Aorta (tissue), 5 donors: ENCODE results near the gene SLC22A1. TPM values are rescaled to one million over a fixed set of nuclear protein-coding genes. Genes with fewer than 3 reads are reported as not detected.
"Not testable (repeated sequence)": the region's sequence is repeated elsewhere in the genome, so short reads cannot be mapped to it uniquely, and the experiment has no call there.

Experiments
- ATAC-seq: fragments of 200-7000 bp; cut with Tn5 transposase; one replicate; pipeline ENCODE4 v1.9.1; 2022; ENCODE audit warnings: moderate library complexity; ENCODE audit not compliant: low FRiP score
- DNase-seq, 2 donors: peaks; one replicate each; pipeline ENCODE4 v3.0.0-alpha.2; 2020
- H3K27ac ChIP-seq, 2 donors: one replicate each; pipeline ENCODE4 v1.5.1; 2013; ENCODE audit warnings: low read length in 2 of 2, mild to moderate bottlenecking in 2 of 2, moderate library complexity in 2 of 2, control low read depth in 1 of 2, inconsistent platforms in 1 of 2, low read depth in 1 of 2
- H3K27me3 ChIP-seq, 2 donors: one replicate each; pipeline ENCODE4 v1.6.1; 2013; ENCODE audit warnings: control low read depth in 1 of 2, low read length in 1 of 2, mild to moderate bottlenecking in 1 of 2, moderate library complexity in 1 of 2; ENCODE audit not compliant: insufficient read depth in 2 of 2, control insufficient read depth in 1 of 2
- H3K36me3 ChIP-seq, 2 donors: one replicate each; pipeline ENCODE4 v1.6.1; 2013; ENCODE audit warnings: control low read depth in 1 of 2, low read length in 1 of 2, mild to moderate bottlenecking in 1 of 2; ENCODE audit not compliant: insufficient read depth in 2 of 2, control insufficient read depth in 1 of 2
- H3K4me1 ChIP-seq, 2 donors: one replicate each; pipeline ENCODE4 v1.6.1; 2013; ENCODE audit warnings: low read length in 2 of 2, control low read depth in 1 of 2, mild to moderate bottlenecking in 1 of 2, moderate library complexity in 1 of 2; ENCODE audit not compliant: insufficient read depth in 2 of 2, control insufficient read depth in 1 of 2
- H3K4me3 ChIP-seq, 2 donors: one replicate each; pipeline ENCODE4 v1.5.1; 2013; ENCODE audit warnings: low read length in 2 of 2, control low read depth in 1 of 2, mild to moderate bottlenecking in 1 of 2
- H3K9me3 ChIP-seq: one replicate; pipeline ENCODE4 v1.6.1; 2013; ENCODE audit warnings: mild to moderate bottlenecking, low read length; ENCODE audit not compliant: control insufficient read depth
- WGBS, 2 donors: extraction: QIAGEN DNeasy Blood & Tissue Kit; methylation state at CpG; one replicate each; pipeline ENCODE4 v1.1.7; 2013; 5-methylcytosine and 5-hydroxymethylcytosine counted together
- intact Hi-C, 2 donors: fragments of 100-400 bp; cut with DNase I; formaldehyde crosslinking; loops; one replicate each; pipeline versions ENCODE4 v1.14.2 to v1.15.0; 2022
- polyA plus RNA-seq, 2 donors: library from polyadenylated mRNA; stranded (reverse); fragments of 200-250 nt; gene quantifications; one replicate each; pipeline ENCODE4 v1.2.3, GENCODE V29; 2013
- total RNA-seq, 2 donors: library from RNA; stranded (reverse); fragmentation: NEBNext Ultra II Directional; extraction: Animal tissue kit (Norgen Biotek cat#: 25700); gene quantifications; one replicate each; pipeline ENCODE4 v1.2.1, GENCODE V29; 2021
- donor health status: healthy with polysubstance abuse.
- donor health status: Bipolar disorder and iron deficiency.
- donor health status: DM: no; HTN: no; CAD: no.
- donor health status: DM: no; HTN: no; CAD: no.
- donor health status: DM: yes; HTN: yes; CAD: no.

SLC22A1 gene
- total and polyA plus RNA-seq, 4 donors: 1.4 to 2.8 (median 2.5) TPM; not detected in 1

DNA sequence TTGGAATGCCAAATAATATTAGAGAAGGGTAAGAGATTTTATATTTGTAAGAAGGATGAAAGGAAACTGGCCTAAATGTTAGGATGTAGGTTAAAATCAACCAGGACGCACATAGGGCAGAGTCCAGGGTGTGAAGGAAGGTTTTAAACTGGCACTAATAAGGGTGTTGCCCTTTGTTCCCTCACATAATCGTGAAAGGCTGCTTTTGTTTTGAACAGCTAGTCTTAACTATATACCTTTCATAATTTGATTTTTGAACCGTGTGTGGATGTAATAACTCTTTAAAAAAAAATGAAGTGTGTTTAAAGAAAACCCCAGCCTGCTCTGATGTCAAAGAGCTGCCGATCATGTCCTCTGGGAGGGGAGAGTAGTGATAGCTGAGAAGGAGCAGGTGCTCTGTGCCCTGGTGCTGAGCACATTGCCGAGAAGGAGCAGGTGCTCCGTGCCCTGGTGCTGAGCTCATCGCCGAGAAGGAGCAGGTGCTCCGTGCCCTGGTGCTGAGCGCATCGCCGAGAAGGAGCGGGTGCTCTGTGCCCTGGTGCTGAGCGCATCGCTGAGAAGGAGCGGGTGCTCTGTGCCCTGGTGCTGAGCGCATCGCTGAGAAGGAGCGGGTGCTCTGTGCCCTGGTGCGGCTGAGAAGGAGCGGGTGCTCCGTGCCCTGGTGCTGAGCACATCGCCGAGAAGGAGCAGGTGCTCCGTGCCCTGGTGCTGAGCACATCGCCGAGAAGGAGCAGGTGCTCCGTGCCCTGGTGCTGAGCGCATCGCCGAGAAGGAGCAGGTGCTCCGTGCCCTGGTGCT lies 31.0 kb upstream of the SLC22A1 start:
- ATAC-seq, H3K27me3 ChIP-seq, H3K4me1 ChIP-seq, H3K27ac ChIP-seq, DNase-seq, H3K4me3 ChIP-seq, H3K36me3 ChIP-seq, H3K9me3 ChIP-seq, intact Hi-C loops: not testable (repeated sequence)
- WGBS, 2 donors: 95 to 96% methylated on average over 28 to 32 of the region's 32 CpGs

DNA sequence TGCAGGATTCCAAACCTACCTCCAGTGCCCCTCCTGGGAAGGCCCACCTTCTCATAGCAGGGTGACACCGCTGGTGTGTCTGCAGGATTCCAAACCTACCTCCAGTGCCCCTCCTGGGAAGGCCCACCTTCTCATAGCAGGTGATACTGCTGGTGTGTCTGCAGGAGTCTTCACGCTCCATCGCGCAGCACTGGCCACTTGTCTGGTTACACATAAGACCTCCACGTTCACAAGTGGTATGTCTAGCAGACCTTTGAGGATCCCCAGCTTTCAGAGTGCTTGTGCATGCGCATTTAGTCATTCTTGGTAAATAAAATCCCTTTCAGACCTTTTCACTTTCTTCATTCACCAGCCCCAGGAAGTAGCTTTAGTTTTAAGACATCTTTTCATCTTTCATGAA lies 29.4 kb upstream of the SLC22A1 start:
- H3K4me3 ChIP-seq, intact Hi-C loops, H3K27ac ChIP-seq, ATAC-seq, H3K4me1 ChIP-seq, H3K9me3 ChIP-seq, H3K36me3 ChIP-seq, H3K27me3 ChIP-seq, DNase-seq: not testable (repeated sequence)
- WGBS, 2 donors: 93 to 95% methylated on average over 6 of the region's 6 CpGs

DNA sequence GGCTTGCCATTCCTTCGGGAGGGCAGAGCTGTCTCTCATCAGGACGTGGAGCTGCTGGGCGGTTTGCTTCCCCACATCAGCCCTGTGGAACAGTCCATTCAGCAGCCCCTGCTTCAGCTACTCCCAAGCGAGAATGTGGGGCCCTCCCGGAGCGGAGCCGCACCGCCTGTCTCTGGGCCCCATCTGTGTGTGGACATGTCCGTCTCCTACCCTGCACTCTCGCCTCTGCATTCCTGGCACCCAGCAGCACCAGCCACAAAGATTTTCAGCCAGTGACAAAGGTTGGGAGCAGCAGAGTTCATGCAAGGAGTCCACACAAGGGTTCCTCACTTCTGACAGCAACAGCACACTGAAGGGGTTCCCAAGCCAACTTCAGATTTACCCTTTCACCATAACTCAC lies 29.0 kb upstream of the SLC22A1 start:
- H3K4me1 ChIP-seq: no peaks in the 10 kb centered on the region
- H3K36me3 ChIP-seq: peaks cover 4 to 8% of the 10 kb centered on the region in 2 donors
- H3K4me3 ChIP-seq: no peak overlapping the region
- ATAC-seq (no peak), DNase-seq (no peak)
- no peak overlapping the region for H3K27ac ChIP-seq
- intact Hi-C loops: no loop called here
- H3K27me3 ChIP-seq: no peaks in the 10 kb centered on the region
- 83 to 84% methylated on average over 10 of the region's 10 CpGs for WGBS, 2 donors
- H3K9me3 ChIP-seq: no peaks in the 10 kb centered on the region

GRCh38 chr6:160093061-160093460 lies 28.6 kb upstream of the SLC22A1 start:
- intact Hi-C loops: no loop called here
- WGBS, 2 donors: 80 to 82% methylated on average over 7 of the region's 7 CpGs
- Histone ChIP-seq H3K27ac (no peak overlapping the region), H3K4me1 (no peaks in the 10 kb centered on the region), H3K9me3 (no peaks in the 10 kb centered on the region), H3K36me3 (peaks cover 4 to 8% of the 10 kb centered on the region in 2 donors), H3K27me3 (no peaks in the 10 kb centered on the region), H3K4me3 (no peak overlapping the region)
- no peak for ATAC-seq
- no peak for DNase-seq

- DNase-seq (no peak), ATAC-seq (no peak)
- H3K4me3 ChIP-seq: no peak overlapping the region
- H3K27me3 ChIP-seq: no peaks in the 10 kb centered on the region
- no peaks in the 10 kb centered on the region for H3K4me1 ChIP-seq
- 87 to 90% methylated on average over 4 of the region's 4 CpGs for WGBS, 2 donors
- intact Hi-C loops: no loop called here
- H3K36me3 ChIP-seq: peaks cover 4 to 8% of the 10 kb centered on the region in 2 donors
- no peak overlapping the region for H3K27ac ChIP-seq
- no peaks in the 10 kb centered on the region for H3K9me3 ChIP-seq
Observed at GRCh38 chr6:160093946-160094345, 27.7 kb upstream of the SLC22A1 start.

DNA sequence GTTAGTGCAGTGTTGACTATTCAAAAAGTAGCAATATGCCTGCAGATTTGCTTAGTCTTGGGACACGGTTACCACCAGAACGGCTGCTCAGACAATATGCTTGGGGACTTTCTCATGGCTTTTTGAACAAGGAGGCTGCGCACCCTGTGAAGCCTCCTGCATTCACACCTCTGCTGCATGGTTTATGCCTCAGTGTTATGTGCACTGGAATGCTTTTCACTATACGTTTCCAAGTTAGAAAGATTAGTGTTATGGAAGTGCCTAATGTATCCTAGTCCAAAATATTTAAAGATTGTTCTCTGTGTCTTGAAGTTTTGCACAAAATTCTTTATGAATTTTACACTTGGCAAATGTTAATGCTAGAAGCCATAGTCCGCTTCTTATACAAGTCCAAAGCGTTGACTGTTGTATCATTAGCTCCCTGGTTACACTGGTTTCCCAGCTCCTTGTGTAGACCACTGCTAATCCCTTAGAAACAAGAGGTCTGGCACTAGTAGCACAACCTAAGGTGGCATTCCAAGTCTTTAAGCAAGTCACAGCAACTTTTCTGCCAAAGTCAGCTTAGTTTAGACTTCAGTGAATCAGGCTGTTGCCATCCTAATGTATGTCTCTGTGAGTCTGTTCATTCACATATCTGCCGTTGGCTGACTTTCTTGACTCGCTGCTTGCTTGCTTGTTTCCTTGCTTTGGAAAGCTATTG lies 26.3 kb upstream of the SLC22A1 start:
- Histone ChIP-seq H3K27me3 (no peaks in the 10 kb centered on the region), H3K4me1 (no peaks in the 10 kb centered on the region), H3K27ac (no peak overlapping the region), H3K9me3 (no peaks in the 10 kb centered on the region), H3K36me3 (peaks cover 4 to 5% of the 10 kb centered on the region in 2 donors), H3K4me3 (no peak overlapping the region)
- no peak for DNase-seq
- intact Hi-C loops: no loop called here
- ATAC-seq: no peak
- 63 to 68% methylated on average over 8 of the region's 8 CpGs for WGBS, 2 donors

- peaks cover 0 to 1% of the 10 kb centered on the region in 2 donors for H3K36me3 ChIP-seq
Observed at GRCh38 chr6:160101277-160102205, 20.1 kb upstream of the SLC22A1 start.

DNA sequence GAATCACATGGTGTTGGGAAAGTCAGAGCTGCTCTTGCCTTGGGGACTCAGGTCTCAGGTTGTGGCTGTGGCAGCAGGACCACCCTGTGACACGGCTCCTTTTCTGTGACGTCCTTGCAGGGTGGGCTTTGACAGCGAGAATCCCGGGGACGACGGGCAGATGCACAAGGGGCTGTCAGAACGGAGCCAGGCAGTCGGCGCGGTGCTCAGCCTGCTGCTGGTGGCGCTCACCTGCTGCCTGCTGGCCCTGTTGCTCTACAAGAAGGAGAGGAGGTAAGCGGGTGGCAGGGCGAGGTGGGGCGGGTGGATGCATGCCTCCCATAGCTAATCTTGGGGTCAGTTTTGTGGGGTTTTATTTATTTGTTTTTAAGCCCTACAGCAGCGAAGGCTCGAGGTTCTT lies 19.2 kb upstream of the SLC22A1 start:
- Histone ChIP-seq H3K27ac (no peak overlapping the region), H3K27me3 (no peaks in the 10 kb centered on the region), H3K4me3 (no peak overlapping the region), H3K4me1 (peaks cover 2% of the 10 kb centered on the region in 2 donors), H3K36me3 (peaks cover 0 to 1% of the 10 kb centered on the region in 2 donors), H3K9me3 (no peaks in the 10 kb centered on the region)
- intact Hi-C loops: no loop called here
- 93 to 95% methylated on average over 16 of the region's 16 CpGs for WGBS, 2 donors
- DNase-seq: no peak
- ATAC-seq: no peak

More at GRCh38 chr6:160101277-160102205, 20.1 kb upstream of the SLC22A1 start:
- Histone ChIP-seq H3K9me3 (no peaks in the 10 kb centered on the region), H3K27me3 (no peaks in the 10 kb centered on the region), H3K4me1 (peaks cover 2% of the 10 kb centered on the region in 2 donors), H3K27ac (no peak overlapping the region), H3K4me3 (no peak overlapping the region)
- 93% methylated on average over 23 of the region's 23 CpGs for WGBS, 2 donors
- no peak for ATAC-seq
- no peak for DNase-seq
- intact Hi-C loops: no loop called here
